Measurements from ENCODE around the gene GIGYF2.

Gene GIGYF2

DNA sequence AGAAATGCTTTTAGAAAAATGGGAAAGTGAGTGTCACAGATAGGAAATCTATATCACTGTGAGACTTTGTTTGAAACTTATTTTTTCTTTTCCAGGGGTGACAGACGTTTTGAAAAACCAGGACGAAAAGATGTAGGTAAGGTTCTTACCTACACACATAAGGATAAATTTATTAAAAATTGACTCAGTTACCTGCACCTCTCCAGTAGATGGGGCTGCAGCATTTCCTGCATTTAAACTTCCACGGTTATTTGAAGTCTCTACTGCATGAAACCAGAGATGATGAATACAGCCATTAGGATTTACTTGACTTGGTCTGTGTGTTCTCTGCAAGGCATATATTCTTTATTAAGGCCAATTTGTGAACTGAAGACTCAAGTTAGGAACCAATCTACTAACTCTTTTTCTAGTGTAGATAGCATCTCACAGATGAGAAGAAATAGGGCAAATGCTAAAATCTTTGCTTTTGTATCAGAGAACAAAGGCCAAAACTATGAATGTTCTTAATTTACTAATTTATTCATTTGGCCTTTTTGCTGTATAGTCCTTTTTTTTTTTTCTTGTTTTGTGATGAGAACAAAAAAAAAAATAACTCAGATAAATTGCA lies 64.3 kb downstream of the GIGYF2 start:
- no peak for DNase-seq (ENCODE audit: low read depth)

DNA sequence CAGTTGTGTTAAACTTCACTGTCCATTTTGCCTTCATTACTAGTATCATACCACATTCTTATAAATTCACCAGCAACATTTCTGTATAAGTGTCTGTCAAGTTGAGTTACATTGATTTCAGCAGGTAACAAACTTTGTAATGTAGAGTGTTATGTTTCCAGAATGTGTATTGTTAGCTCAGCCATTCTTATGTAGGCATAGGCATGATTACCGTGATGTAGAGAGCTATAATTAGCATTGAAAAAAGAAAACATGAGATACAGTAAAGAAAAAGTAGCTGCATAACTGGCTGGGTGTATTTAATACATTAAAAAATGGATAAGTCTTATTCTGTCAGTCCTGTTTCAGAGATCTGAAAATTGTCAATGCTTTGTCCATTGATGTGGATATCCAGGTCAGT lies 70.7 kb downstream of the GIGYF2 start:
- no peak for DNase-seq (ENCODE audit: low read depth)

DNA sequence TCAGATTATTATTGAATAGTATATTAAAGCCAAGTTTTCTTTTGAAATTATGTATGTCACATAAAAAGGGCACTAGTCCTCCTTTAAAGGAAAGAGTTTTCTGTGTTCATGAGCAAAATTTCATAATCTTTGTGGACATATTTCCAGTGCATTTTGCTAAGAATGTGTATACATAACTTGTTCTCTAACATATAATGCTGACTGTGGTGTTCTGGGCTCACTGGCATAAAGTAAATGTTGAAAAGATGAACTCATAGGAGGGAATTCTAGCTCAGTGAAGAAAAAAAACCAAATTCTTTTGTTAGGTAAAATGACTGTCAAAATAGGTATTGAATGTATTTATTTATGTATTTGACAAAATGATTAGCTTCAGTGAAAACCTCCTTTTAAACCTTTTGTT lies 73.1 kb downstream of the GIGYF2 start:
- DNase-seq (ENCODE audit: low read depth) = no peak

DNA sequence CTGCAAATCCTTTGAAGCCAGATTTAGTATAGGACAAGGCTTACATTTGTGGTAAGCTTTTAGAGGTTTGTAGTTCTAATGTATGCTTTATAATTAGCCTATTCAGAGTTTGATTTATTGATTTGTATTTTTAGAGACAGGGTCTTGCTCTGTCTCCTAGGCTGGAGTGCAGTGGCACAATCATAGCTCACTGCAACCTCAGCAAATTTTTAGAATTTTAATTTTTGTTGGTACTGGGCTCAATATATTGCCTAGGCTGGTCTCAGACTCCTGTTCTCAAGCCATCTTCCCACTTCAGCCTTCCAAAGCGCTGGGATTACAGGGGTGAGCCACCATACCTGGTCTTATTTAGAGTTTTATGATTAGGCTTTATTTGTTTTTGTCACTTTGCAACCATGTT lies 74.7 kb downstream of the GIGYF2 start:
- no peak for DNase-seq (ENCODE audit: low read depth)

DNA sequence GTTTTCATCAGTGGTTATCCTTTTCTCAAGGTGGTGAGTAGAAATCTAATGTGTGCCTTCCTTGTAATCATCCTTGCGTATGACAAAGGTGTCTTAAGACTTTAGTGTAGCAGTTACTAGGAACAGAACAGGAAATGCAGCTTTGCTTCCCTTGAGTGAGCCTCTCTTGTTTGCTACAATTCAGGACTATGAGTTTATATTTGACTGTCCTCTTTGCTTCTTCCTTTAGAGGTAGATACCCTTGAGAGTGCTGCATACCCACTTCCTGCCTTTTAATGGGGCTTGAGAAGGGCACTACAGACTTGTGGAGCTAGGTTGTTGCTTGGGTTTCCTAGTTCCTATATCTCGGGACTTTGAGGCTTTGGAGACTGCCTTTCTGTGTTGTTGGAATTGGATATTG lies 75.4 kb downstream of the GIGYF2 start:
- no peak for DNase-seq (ENCODE audit: low read depth)

DNA sequence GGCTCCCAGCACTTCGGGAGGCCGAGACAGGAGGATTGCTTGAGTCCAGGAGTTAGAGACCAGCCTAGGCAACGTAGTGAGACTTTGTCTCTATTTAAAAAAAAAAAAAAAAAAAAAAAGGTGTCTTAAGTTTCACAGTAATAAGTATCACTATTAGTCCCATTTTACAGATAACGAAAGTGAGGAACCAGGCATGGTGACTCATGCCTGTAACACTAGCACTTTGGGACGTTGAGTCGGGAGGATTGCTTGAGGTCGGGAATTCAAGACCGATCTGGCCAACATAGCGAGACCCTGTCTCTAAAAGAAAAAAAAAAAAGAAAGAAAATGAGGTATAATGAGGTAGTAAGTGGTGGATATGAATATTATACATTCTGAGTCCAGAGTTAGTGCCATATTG lies 76.7 kb downstream of the GIGYF2 start:
- DNase-seq (ENCODE audit: low read depth) = no peak

DNA sequence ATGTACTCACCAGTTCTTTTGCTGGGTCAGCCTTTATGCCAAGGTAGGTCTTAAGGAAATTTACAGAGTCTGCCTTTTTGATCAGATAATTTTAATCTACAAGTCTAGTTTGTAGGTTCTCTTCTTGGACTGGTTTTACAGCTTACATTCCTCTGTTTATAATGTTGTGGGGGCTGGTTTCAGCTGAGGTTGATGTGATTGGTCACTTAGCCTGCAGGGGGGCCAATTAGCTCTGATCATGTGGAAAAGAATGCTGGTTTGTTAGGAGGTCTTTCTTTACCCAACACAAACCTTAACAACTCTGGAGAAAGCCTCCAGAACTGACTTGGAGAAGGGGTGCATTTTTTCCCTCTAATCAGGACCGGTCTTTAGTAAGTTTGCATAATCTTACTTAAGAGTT lies 79.3 kb downstream of the GIGYF2 start, which contains the start of gene KCNJ13:
TSS of gene KCNJ13 (minus strand) at position 131 of the 400 bp plus-strand sequence. CDS start 5,203 bp downstream, outside the sequence.
- no peak for DNase-seq (ENCODE audit: low read depth)

DNA sequence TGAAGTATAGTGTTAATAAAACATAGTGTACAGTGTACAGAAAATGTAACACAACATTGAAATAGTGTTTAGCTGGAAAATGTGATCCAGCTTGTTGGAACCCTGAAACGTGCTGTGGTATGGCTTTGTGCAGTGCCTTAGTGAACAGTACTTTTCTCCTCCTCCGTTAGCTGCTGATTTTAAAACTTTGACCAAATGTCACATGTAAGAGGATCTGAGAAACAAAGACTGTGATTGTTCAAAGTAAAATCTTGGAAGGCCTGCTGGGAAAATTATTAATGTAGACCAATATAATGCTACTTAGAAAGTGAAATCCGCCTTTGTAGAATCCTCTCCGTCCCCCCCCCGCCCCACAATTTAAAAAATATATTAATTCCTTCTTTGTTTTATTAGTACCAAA lies 80.1 kb downstream of the GIGYF2 start:
- DNase-seq (ENCODE audit: low read depth) = no peak

DNA sequence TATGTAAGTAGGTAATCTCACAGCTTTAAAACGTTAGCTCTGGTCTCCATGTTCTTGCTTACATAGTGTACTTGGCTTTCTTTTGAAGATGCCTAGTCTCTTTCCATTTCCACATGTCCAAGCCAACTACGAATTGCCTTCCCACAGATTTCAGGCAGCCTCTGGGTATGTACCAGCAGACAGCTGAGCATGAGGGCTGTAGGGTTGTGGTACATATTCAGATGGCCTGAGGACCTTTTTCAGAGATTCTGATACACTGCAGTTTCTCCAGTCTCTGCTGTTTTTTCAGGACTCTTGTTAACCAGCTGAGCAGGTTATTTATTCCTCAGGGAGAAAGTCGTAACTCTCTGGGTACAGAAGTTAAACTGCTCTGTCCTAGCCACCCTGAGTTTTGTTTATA lies 82.3 kb downstream of the GIGYF2 start:
- no peak for DNase-seq (ENCODE audit: low read depth)

DNA sequence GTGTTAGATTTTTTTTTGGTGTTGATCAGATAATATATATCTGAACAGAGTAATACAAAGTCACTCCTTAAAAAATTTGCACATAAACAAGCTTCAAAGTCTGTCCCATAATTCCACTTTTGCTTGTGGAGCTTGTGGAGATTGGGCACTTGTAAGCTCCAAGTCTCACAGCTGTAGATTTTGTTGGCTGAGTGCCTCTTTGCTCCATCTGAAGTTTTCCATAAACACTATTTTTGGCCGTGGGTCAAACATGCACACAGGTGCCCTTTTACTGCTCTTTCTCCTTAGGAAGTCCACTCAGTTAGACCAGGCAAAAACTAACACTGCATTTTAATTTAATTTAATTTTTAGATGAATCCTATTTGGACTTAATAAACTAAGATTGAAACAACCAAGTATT lies 82.8 kb downstream of the GIGYF2 start:
- no peak for DNase-seq (ENCODE audit: low read depth)

DNA sequence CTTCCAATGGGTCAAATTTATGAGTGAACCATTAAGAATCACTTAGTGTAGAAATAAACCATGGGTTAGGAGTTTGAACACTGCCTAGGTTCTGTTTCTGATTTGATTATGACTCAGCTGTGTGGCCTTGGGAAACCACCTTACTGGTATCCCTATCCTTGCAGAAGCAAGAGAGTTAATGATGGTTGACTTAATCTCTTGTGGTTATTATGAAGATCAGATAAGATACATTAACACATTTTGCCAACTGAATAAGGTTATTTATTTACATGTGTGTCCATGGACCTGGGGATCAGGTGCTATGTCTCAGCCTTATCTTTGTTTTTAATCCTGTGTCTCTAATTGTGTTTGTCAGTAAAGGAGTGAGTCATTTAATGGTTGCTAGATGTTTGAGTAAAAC lies 84.6 kb downstream of the GIGYF2 start:
- DNase-seq (ENCODE audit: low read depth) = no peak

DNA sequence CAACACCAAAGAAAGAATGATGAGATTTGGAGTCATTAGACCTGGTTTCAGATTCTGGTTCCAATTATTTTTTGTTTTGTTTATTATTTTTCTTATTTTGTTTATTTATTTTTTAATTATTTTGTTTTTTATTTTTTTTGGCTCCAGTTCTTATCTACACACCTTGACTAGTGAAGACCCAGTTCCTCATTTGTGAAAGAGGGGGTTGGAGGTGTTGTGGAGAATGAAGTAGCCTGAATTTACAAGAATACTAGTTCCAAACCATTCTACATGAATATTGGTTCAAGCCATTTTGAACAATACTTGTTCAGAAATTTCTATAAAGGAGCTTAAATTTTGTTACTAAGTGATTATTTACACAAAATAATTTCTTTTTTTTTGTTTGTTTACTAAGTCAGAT lies 86.1 kb downstream of the GIGYF2 start:
- DNase-seq (ENCODE audit: low read depth) = no peak

DNA sequence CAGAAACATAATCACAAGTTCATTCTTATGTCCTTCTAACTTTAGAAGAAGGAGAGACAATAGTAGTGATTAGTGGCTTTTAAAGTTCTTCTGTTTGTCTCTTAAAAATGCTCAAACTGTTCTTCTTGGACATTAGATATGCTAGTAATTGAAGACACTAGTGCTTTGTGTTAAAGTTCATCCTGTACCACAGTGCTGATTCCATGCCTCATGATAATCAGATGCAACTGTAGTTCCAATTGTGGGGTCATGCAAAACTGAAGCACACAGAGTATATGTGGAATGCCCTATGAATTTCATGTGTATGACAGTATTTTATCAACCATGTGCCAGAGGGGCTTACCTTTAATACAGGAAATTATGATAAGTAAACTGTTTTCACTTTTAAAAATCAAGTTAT lies 90.7 kb downstream of the GIGYF2 start:
- no peak for DNase-seq (ENCODE audit: low read depth)

DNA sequence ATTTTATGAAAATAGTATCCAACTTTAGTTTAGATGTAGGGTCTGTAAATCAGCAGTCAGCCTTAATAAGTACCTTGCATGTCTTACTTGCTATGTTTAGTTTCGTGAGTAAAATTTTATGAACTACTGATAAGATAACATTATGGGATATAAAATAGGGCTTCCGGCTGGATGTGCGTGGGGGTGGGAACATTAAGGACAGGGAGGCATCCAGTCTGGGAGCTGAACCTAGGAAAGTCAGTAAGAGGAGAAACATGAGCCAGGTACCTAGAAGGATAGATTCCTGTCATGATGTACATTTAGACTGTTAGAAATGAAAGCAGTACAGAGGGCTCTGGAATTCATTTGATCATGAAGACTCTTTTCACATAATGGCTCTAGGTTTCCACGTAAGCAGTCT lies 92.0 kb downstream of the GIGYF2 start:
- no peak for DNase-seq (ENCODE audit: low read depth)

DNA sequence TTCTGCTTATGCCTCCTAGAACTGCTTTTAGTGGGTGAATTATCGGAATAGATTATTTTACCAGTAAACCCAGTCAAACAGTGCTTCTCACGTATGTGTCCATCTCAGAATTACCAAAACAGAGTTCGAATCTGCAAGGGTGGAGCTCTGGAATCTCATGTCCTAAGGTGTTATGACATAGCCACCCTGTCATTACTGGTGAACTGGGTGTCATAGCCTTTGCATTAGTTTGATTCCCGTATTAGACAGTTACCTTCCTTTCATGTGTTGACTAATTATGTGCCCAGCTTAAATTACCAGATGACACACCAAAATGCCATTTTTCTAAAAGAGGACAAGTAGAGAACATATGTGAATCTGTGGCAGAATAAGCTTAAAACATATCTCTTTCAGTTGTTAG lies 94.4 kb downstream of the GIGYF2 start:
- DNase-seq (ENCODE audit: low read depth) = no peak

DNA sequence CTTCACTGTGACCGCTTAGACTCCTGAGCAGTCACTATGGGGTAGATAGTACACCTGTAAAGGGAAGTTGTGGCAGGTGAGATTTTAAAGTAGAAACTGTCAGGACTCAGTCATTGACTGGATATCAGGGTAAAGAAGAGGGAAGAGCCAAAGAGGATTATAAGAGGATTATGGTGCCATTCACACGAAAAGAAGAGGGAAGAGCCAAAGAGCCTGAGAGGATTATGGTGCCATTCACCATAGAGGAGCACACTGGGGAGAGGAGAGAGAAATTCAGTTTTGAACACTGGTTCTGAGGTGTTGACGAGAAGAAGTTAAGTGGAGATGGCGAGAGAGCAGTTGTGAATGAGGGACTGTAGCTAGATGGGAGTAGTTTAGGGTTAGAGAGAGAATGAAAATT lies 96.1 kb downstream of the GIGYF2 start:
- no peak for DNase-seq (ENCODE audit: low read depth)

DNA sequence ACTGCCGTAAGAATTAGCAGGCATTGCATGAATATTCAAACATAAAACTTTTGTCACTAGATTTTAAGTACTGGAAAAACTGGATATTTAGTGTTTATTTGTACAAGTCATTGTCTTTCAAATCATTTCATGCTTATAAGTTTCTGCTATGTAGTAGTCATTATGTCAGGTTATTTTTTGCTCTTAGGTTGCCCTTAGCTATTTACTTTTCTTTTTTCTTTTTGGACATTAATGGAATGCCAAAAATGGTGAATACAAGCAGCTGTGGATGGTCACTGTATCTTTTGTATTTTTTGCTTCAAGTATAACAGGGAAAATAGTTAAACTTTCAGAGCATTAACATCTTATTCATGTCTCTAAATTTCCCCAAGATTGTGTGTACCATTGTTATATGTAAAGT lies 97.8 kb downstream of the GIGYF2 start:
- DNase-seq (ENCODE audit: low read depth) = no peak

DNA sequence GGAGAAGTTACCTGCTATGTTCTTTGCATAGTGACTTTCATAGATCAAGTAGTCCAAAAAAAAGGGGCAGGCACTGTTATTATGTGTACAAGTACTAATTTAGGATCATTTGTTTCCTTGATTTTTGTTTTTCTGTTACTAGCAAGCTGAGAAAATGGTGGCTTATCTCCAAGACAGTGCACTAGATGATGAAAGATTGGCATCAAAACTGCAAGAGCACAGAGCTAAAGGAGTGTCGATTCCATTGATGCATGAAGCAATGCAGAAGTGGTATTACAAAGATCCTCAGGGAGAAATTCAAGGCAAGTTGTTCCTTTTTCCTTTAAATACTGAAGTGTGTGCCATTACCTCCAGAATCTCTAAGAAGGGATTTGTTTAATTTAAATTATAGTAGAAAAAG lies 98.8 kb downstream of the GIGYF2 start:
- no peak for DNase-seq (ENCODE audit: low read depth)

DNA sequence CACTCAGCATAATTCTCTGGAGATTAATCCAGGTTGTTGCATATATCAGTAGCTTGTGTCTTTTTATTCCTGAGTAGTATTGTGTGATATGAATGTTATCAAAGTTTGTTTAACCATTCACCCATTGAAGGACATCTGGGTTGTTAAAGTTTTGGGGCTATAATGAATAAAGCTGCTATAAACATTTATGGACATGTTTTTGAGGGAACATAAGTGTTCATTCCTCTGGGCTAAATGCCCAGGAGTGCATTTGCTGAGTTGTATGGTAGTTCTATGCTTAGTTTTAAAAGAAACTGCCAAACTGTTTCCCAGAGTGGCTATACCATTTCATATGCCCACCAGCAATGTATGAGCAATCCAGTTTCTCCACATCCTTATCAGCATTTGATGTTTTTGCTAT lies 101.1 kb downstream of the GIGYF2 start:
- DNase-seq (ENCODE audit: low read depth) = no peak

DNA sequence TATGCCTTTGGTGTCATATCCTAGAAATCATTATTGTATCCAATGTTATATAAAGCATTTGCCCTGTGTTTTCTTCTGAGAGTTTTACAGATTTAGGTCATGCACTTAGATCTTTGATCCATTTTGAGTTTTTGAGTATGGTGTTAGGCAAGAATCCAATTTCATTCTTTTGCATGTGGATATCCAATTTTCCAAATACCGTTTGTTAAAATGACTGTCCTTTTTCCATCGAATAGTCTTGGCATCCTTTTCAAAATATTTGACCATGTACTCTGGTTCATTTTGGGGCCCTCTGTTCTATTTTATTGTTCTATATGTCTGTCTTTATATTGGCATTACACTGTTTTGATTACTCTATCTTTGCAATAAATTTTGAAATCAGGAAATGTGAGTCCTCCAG lies 103.0 kb downstream of the GIGYF2 start:
- DNase-seq (ENCODE audit: low read depth) = no peak

DNA sequence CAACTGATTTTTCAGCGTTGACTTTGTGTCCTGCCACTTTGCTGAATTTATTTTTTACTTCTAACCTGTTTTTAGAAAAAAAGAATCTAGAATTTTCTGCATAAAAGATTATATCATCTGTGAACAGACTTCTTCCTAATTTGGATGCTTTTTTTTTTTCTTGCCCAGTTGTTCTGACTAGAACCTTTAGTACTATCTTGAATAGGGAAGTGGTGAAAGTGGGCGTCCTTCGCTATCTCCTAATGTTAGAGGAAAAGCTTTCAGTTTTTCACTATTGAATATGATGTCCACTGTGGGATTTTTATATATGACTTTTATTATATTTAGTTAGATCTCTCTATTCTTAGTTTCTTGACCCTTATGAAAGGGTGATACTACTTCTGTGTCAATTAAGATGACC lies 105.0 kb downstream of the GIGYF2 start:
- DNase-seq (ENCODE audit: low read depth) = no peak

DNA sequence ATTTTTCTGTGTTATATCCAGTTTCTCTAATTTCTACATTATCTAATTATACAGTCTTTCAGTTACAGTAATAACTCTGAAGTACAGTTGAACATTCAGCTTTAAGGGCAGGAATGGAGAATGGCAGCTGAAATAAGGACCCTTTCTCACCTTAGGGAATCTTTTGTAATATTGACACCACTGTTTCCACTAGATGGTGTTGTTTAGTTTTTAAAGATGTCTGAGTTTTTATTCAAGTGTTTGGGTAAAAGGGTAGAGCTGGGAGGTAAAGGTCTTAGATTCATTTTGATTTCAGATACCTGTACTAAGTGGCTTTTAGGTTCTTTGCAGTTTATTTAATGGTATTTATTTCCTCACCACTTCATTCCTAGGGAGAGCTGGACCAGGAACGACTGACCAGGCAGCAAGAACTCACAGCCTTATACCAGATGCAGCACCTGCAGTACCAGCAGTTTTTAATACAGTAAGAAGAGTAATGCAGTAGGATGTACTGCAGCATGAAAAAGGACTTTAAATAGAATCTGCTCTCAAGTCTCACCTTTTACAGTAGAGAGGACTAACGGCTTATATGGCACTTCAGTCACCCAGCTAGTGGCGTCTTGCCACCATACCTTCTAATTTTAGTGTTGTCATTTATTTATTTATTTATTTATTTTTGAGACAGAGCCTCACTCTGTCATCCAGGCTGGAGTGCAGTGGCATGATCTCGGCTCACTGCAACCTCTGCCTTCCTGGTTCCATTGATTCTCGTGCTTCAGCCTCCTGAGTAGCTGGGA lies 112.4 kb downstream of the GIGYF2 start:
- no peak for DNase-seq (ENCODE audit: low read depth)

DNA sequence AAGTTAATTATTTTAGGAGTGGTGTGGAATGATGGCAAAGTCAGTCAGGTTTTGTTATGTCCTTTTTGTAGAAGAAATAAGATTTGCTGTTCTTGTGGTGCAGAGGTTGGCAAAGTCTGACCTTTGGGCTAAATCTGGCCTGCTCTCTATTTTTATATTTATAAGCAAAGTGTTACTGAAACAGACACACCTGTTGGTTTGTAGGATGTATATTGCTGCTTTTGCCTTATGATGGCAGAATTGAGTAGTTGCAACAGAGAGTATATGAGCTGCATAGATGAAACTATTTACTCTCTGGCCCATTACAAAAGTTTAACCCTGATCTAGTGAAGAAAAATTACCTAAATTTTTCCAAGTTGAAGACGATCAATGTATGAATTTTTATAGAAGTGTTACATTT lies 113.3 kb downstream of the GIGYF2 start:
- no peak for DNase-seq (ENCODE audit: low read depth)

DNA sequence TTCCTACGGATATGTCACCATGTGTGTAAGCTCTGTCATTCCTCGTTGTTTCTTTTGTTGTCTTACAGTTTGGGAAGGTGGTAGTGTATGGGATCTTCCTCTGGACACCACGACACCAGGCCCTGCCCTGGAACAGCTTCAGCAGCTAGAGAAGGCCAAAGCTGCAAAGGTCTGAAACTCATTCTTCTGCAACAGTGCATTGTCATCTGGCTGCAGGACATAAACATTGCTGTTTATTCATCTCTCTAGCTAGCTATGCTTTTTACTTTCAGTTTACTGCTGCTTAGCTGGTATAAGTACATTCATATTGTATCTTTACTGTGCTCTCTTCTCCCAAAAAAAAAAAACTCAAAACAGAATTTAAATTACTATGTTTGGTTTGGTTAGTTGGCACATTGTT lies 118.4 kb downstream of the GIGYF2 start:
- DNase-seq (ENCODE audit: low read depth) = no peak

Data from HS-27A (cell line).